Caki2 (cell line): Measurements from ENCODE around the gene LRR1. TPM values are rescaled to one million over a fixed set of nuclear protein-coding genes. Genes with fewer than 3 reads are reported as not detected.

Experiments used
- DNase-seq: peaks from one replicate; pipeline ENCODE4 v3.0.0-alpha.2; 2015; ENCODE audit warnings: low read depth
- in situ Hi-C: cut with HindIII; loops from 2 replicates; pipeline ENCODE4 v1.10.0; 2016; ENCODE audit warnings: low sequenced_read_pairs, low pct_unique_long_range_greater_than_20kb, mixed read lengths
- total RNA-seq: library from RNA; depleted of rRNA; stranded (reverse); fragments of >200 nt; shearing (Covaris generic); gene quantifications from 2 replicates; pipeline ENCODE4 v1.2.3, GENCODE V29; 2014; ENCODE audit warnings: low replicate concordance; rRNA removed

LRR1 gene
- 26.7 and 30.1 TPM in 2 replicates for total RNA-seq

- peak; percentile 88 for DNase-seq
These were observed at the start of gene LRR1 for GRCh38 chr14:49598485-49599300. LRR1 (plus strand) TSS chr14:49598940; CDS start chr14:49599021, 81 bp downstream.

GRCh38 chr14:49549446-49549845, 49.3 kb upstream of the LRR1 start:
- no peak for DNase-seq
- in situ Hi-C loops, result no loop called here

More at GRCh38 chr14:49598485-49599300, at the start of gene LRR1:
- in situ Hi-C loops, result no loop called here

GRCh38 chr14:49549881-49550280, 48.9 kb upstream of the LRR1 start:
- peak; percentile 21 for DNase-seq

GRCh38 chr14:49550286-49551184, 48.2 kb upstream of the LRR1 start:
- peak; percentile 30 for DNase-seq
- in situ Hi-C loops, result no loop called here

More at GRCh38 chr14:49549881-49550280, 48.9 kb upstream of the LRR1 start:
- in situ Hi-C loops, result no loop called here

- in situ Hi-C loops, result no loop called here
- no peak for DNase-seq
These were observed 47.2 kb upstream of the LRR1 start for GRCh38 chr14:49551569-49551968.

GRCh38 chr14:49553106-49553505, 45.6 kb upstream of the LRR1 start:
- in situ Hi-C loops, result no loop called here
- no peak for DNase-seq

- DNase-seq, result no peak
- in situ Hi-C loops, result no loop called here
These were observed 44.8 kb upstream of the LRR1 start for GRCh38 chr14:49553892-49554291.

- DNase-seq, result no peak
- in situ Hi-C loops, result no loop called here
These were observed 38.6 kb upstream of the LRR1 start for GRCh38 chr14:49559979-49560768.

- DNase-seq, result no peak
- in situ Hi-C loops, result no loop called here
These were observed 32.0 kb upstream of the LRR1 start for GRCh38 chr14:49566714-49567113.

- no peak for DNase-seq
- in situ Hi-C loops, result no loop called here
These were observed 29.5 kb upstream of the LRR1 start for GRCh38 chr14:49569281-49569680.

GRCh38 chr14:49574038-49574437, 24.7 kb upstream of the LRR1 start:
- DNase-seq, result no peak
- in situ Hi-C loops, result no loop called here

- in situ Hi-C loops, result no loop called here
- DNase-seq, result no peak
These were observed 20.6 kb upstream of the LRR1 start for GRCh38 chr14:49578141-49578540.

- no peak for DNase-seq
- in situ Hi-C loops, result no loop called here
These were observed 18.9 kb upstream of the LRR1 start for GRCh38 chr14:49579841-49580240.

- in situ Hi-C loops, result no loop called here
- no peak for DNase-seq
These were observed 17.3 kb upstream of the LRR1 start for GRCh38 chr14:49581209-49582112.

GRCh38 chr14:49582113-49582977, 16.4 kb upstream of the LRR1 start:
- DNase-seq, result no peak
- in situ Hi-C loops, result no loop called here

- in situ Hi-C loops, result no loop called here
- DNase-seq, result no peak
These were observed 15.1 kb upstream of the LRR1 start for GRCh38 chr14:49583629-49584028.

- DNase-seq, result no peak
- in situ Hi-C loops, result no loop called here
These were observed 14.7 kb upstream of the LRR1 start for GRCh38 chr14:49584058-49584457.
